ENCODE data around the gene CDK5R1.
A peak's percentile ranks its signal among the peaks of the same experiment; 100 is the strongest.
"Not testable (repeated sequence)": the region's sequence is repeated elsewhere in the genome, so short reads cannot be mapped to it uniquely, and the experiment has no call there.

Gene CDK5R1

DNA sequence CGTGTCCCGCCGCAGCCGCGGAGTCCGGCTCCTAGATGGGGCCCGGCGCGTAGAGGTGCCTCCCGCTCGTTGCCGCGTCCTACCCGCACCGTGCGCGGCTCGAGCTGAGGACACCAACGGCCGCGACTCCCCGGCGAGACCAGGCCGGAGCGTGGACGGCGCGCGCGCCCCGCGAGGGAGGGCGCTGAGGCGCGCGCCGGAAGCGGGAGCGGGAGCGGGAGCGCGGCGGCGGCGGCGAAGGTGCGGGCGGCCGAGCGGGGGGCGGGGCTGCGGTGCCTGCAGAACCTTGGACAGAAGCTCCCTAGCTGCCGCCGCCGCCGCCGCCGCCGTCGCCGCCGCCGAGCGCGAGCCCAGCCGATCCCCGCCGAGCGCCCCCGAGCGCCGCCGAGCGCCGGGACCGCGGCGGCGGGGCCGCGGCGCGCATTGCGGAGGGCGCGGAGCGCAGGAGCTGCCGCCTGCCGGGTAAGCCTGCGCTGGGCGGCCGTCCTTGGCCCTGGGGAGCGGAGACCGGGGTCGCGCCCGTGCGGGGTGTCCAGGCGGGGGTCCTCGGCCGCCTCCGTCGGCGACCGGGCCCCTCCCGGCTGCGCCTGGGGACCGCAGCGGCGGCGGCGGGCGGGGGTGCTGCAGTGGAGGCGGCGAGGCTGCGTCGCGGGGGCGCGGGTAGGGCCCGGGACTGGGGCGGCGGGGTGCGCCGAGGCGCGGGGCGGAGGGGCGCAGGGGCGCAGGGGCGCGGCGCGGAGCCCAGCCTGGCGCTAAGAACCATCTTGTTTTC, at the start of gene CDK5R1:
CDK5R1 (plus strand) TSS at position 293 of the 772 bp plus-strand sequence. CDS start 628 bp downstream, outside the sequence.
- DNase-seq (ENCODE audit: low read depth in 3 of 3) = peak; percentile 40 to 62 (median 41)

- DNase-seq (ENCODE audit: low read depth in 3 of 3) = no peak
Observed at GRCh38 chr17:32440722-32441121, 46.1 kb upstream of the CDK5R1 start.

DNA sequence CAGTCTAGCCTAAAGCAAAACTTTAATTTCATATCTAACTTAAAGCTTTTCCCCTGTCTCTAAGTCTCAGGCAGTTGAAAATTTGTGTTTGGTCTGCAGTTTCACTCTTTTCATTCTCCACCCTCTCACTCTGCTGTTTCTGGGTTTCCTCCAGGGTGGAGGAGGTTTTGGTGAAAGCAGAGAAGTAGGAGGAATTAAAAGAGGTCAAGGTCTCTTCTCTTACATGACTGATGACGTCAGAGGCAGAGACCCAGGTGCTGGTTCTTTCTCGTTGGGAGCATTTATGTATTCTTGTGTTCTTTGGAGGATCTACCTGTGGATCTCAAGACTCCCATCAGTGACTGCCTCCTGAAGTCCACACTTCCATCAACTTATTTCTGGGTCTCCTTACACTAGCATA, 44.9 kb upstream of the CDK5R1 start:
- no peak for DNase-seq (ENCODE audit: low read depth in 3 of 3)

DNA sequence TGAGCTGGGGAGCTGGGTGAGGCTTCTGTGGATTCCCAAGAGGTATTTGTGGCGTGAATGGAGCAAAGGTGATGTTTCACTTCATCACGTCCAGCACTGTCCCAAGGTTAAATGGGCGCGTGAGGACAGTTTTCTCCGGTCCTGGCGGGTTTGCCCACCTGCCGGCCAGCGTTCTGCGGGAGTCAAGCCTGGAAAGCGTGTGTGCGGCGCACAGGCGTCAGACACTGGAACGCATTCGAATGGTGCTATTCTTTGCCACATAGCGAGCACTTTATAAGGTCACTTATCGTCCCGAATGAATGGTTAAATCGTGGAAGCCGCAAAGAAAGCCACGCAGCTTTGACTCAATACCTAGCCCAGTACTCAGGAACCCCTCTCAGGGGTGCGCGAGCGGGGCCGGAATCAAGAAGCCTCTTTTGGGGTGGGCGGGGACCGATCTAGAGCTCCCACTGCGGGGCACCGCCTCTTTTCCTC, 42.9 kb upstream of the CDK5R1 start:
- DNase-seq (ENCODE audit: low read depth in 3 of 3) = no peak

DNA sequence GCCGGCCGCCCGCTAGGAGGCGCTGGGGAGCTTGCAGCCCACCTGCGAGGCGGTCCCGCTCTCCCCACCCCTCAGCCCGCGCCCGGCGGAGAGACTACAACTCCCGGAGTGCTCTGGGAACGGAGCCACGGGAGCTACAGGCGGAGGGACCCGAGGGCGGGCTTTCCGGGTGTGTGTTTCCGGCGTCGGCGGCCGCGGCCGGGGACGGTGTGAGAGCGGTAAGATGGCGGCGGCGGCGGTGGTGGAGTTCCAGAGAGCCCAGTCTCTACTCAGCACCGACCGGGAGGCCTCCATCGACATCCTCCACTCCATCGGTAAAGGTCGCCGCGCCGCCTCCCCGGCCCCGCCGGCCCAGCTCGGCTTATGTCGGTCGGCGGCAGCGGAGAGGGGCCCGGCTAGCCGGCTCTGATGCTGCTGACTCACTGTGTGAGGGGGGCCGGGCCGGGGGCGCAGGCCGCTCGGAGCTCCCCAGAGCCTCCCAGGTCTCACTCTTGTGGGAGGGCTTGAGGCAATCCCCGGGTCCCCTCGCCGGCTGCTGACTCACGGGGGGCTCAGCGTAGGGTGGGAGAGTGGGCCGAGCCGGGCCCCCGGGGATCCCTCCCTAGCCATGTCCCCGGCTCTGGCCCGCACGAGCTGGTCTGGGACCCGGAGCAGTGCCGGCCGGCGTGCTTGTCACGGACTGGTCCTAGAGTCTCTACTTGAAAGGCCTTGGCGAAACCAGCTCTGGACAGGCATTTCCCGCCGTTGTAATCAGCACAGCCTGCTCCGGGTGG, 42.3 kb upstream of the CDK5R1 start, which contains the start of gene PSMD11:
PSMD11 (plus strand) TSS at position 210 of the 773 bp plus-strand sequence; CDS start at position 224, 14 bp downstream.
- peak; percentile 97 to 98 (median 98) for DNase-seq (ENCODE audit: low read depth in 3 of 3)

DNA sequence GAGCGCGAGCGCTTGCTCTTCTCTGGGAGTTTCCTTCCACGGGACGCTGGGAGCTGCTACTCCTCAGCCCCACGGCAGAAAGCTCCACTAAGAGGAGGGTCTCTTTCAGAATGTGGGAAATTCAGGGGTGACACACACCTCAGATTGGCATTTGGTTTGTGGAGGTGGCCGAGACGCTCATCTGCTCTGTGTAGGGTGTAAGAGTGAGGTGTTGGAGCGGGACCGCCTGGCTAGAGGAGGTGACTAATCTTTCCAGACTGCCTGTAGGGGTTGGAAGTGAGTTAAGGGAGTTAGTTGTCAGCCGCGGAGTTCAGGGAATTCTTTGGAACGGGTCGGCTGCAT, 41.7 kb upstream of the CDK5R1 start:
- peak; percentile 12 to 30 (median 20) for DNase-seq (ENCODE audit: low read depth in 3 of 3)

GRCh38 chr17:32445497-32445896, 41.3 kb upstream of the CDK5R1 start:
- no peak for DNase-seq (ENCODE audit: low read depth in 3 of 3)

DNA sequence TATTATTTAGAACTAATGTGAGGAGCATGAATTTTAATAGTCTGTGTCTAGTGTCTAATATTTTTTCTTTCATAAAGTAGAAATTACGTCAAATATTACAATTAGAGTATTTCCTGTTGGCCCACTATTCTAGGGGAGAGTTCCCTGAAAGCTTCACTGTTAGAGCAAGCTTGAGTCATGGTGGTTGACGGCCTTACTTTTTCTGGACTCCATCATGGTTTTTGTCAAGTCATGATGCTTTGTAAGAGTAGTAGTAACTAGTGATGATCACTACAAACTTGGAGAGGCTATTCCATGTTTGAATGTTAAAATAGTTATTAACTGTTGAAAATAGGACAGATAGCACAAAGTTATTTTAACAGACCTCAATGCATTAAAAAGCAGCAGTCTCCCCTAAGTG, 40.8 kb upstream of the CDK5R1 start:
- DNase-seq (ENCODE audit: low read depth in 3 of 3) = no peak

GRCh38 chr17:32446949-32447348, 39.8 kb upstream of the CDK5R1 start:
- DNase-seq (ENCODE audit: low read depth in 3 of 3) = no peak

- no peak for DNase-seq (ENCODE audit: low read depth in 3 of 3)
Observed at GRCh38 chr17:32449963-32450362, 36.8 kb upstream of the CDK5R1 start.

DNA sequence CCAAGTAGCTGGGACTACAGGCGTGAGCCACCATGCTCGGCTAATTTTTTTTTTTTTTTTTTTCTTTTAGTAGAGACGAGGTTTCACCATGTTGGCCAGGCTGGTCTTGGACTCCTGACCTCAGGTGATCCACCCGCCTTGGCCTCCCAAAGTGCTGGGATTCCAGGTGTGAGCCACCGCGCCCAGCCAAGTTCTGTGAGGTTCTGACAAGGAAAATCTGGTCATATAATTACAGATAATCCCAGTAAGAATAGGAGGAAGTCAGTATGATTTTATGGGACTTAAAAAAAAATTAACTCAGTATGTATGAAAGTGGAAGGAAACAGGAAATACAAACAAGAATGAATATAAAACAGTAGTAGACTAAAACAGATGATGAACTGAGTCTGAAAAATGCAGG, 36.4 kb upstream of the CDK5R1 start:
- DNase-seq (ENCODE audit: low read depth in 3 of 3) = not testable (repeated sequence)

GRCh38 chr17:32451879-32452278, 34.9 kb upstream of the CDK5R1 start:
- no peak for DNase-seq (ENCODE audit: low read depth in 3 of 3)

DNA sequence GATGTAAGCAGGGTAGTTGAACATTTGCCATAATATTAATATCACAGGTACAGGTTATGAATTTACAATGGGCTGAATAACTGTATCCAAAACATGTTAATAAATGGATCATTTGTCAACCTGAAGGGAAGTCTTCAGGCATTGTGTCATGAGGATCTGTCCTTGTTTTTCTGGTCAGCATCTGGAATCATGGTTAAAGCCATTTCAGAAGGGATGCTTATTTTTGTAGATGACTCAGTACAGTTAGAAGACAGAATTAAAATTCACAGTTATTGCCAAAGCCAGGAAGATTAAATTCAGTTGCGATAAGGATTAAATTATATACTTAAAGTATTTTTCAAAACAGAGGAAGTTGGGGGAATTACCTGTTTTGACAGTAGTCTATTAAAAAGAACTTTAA, 34.5 kb upstream of the CDK5R1 start:
- DNase-seq (ENCODE audit: low read depth in 3 of 3) = no peak

DNA sequence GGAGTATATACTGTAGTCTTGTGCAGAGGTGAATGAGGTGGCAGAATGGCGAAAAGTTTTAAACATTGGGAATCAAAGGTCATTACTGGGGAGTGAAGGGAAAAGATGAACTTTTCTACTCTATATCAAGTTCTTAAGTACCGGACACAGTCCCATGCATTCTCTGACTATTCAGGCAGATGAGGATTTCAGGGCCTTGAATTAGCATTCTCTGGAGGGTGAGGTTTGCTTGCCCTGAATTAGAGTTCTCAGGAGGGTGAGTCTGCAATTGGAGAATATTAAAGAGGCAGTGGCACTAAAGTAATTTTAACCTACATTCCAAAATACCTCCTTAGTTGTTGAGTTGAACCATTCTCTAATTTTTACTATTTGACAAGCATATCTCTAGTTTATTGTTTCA, 33.4 kb upstream of the CDK5R1 start:
- DNase-seq (ENCODE audit: low read depth in 3 of 3) = no peak

GRCh38 chr17:32458371-32458770, 28.4 kb upstream of the CDK5R1 start:
- no peak for DNase-seq (ENCODE audit: low read depth in 3 of 3)

DNA sequence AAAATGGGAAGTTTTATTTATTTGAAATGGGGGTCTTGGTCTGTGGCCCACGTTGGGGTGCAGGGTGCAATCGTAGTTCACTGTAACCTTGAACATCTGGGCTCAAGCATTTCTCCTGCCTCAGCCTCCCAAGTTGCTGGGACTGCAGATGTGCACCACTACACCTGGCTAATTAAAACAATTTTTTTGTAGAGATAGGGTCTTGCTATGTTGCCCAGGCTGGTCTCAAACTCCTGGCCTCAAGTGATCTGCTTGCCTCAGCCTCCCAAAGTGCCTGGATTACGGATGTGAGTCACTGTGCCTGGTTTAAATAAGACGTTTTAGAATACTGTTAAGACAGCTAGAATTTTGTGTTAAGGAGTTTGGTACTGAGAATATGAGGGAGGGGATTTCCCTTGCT, 26.7 kb upstream of the CDK5R1 start:
- no peak for DNase-seq (ENCODE audit: low read depth in 3 of 3)

DNA sequence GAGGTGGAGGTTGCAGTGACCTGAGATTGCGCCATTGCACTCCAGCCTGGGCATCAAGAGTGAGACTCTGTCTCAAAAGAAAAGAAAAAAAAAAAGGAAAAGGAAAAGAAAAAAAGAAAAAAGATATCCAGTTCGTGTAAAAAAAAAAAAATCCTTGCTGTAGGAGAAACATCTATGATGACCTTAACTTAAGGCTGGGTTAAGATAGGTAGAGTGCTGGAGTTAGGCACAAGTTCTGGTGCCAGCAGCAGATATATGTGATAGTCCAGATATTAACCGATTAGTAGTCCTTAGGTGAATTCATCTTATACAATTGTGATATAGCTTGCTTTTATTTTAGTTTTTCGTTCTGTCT, 25.3 kb upstream of the CDK5R1 start:
- DNase-seq (ENCODE audit: low read depth in 3 of 3) = no peak

DNA sequence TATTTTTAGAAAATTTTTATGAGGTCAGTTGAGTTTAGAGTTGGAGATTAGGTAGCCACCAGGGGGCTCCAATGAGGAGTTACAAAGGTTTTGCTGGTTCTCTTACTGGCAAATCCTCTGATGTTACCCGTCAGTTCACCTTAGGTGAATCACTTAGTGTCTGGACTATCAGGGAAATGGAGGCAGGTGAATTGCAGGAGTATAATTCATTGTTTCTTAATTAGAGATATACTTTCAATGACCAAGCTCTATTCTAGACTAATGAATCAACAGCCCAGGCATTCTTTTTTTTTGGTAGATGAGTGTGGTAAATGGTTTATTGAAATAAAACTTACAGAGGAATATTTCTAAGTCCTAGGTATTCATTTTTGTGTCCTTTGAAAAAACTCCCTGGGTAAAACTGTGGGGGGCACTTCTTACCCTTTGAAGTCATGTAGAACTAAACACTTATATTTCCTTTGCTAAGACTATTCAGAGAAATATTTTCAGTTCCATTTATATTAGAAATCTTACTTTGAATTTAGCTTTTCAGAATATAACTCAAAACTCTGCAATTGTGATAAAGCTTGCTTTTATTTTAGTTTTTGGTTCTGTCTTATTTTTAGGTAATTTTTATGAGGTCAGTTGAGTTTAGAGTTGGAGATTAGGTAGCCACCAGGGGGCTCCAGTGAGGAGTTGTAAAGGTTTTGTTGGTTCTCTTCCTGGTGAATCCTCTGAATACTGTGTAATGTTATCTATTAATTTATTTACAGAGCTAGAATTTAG, 24.8 kb upstream of the CDK5R1 start:
- DNase-seq (ENCODE audit: low read depth in 3 of 3) = peak in 2 of 3 experiments; percentile 24 to 45

DNA sequence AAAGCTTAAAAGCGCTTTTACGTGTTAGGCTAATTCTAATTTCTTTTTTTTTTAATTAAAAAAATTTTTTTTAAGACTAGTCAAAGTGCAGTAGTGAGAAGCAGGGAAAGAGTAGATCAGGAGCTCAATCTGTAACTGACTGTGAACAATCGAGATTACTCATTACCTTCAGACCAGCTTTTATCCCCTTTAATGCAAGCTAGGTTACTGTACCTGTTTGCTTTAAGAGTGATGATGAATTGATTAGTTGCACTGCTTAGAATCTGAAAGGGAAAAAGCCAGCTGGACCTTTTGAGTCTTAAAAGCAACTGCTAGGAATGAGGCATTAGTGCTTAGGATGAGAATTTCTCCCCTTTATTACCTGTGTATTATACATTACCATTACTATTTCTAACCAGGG, 23.5 kb upstream of the CDK5R1 start:
- no peak for DNase-seq (ENCODE audit: low read depth in 3 of 3)

- DNase-seq (ENCODE audit: low read depth in 3 of 3) = no peak
Observed at GRCh38 chr17:32464374-32464773, 22.4 kb upstream of the CDK5R1 start.

DNA sequence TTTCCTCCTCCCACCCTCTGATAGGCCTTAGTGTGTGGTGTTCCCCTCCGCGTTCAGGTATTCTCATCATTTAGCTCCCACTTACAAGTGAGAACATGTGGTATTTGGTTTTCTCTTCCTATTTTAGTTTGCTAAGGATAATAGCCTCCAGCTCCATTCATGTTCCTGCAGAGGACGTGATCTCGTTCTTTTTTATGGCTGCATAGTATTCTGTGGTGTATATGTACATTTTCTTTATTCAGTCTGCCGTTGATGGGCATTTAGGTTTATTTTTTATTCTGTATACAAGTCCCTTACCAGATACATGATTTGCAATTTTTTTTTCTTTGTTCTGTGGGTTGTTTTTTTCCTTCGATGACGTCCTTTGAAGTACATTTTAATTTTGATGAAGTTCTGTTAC, 18.8 kb upstream of the CDK5R1 start:
- no peak for DNase-seq (ENCODE audit: low read depth in 3 of 3)
